Spleen (tissue), 7 donors: ENCODE results near the gene ELMO2.

ENCODE experiments used
- CTCF ChIP-seq, 11 experiments: fragments of 200-600 bp in 7 of 11; fragments of 450-650 bp in 4 of 11; sonication (generic) in 4 of 11; IDR thresholded peaks in 8 of 11; conservative IDR thresholded peaks in 3 of 11; 1 replicate in 7 of 11; 2 replicates in 4 of 11; pipeline versions ENCODE4 v1.4.0 to v1.8.0; 2016 to 2021; ENCODE audit warnings: antibody characterized with exemption in 11 of 11, inconsistent platforms in 4 of 11, mild to moderate bottlenecking in 1 of 11
- POLR2AphosphoS5 ChIP-seq, 3 donors: sonication (generic); formaldehyde crosslinking; IDR thresholded peaks; one replicate each; pipeline ENCODE4 v1.5.1; 2017; ENCODE audit warnings: antibody characterized with exemption in 3 of 3
- donor health status: DM: no; HTN: no; CAD: no; lungs with moderate emphysema.
- donor health status: DM: no; HTN: no; CAD: no.
- donor health status: DM: no; HTN: no; CAD: no.

GRCh38 chr20:46433051-46433450 is 26.6 kb upstream of the ELMO2 start:
- no peak for TF ChIP-seq POLR2AphosphoS5 (IDR thresholded peaks at IDR 0.05)
- no peak for TF ChIP-seq CTCF (IDR thresholded peaks at IDR 0.05 in 8 of 11, conservative IDR thresholded peaks at IDR 0.05 in 3 of 11)
